Right lobe of liver (tissue), 6 donors: Measurements from ENCODE around the gene WDR18. TPM values are rescaled to one million over a fixed set of nuclear protein-coding genes. Genes with fewer than 3 reads are reported as not detected.

ENCODE experiments used
- ATAC-seq, 4 donors: fragments of 200-7000 bp; cut with Tn5 transposase; one replicate each; pipeline ENCODE4 v1.9.1; 2020; ENCODE audit warnings: mild to moderate bottlenecking in 4 of 4, moderate library complexity in 4 of 4
- DNase-seq, 3 donors: peaks; one replicate each; pipeline ENCODE4 v3.0.0-alpha.2; 2020
- H3K27ac ChIP-seq, 3 donors: fragments of 200-600 bp; one replicate each; pipeline ENCODE4 v1.8.0; 2022
- H3K27me3 ChIP-seq, 2 donors: fragments of 200-600 bp; one replicate each; pipeline ENCODE4 v1.8.0; 2022
- H3K36me3 ChIP-seq, 4 donors: fragments of 200-600 bp; sonication (generic) in 1 of 4; one replicate each; pipeline versions ENCODE4 v1.5.1 to v1.8.0; 2017 to 2022; ENCODE audit warnings: control low read depth in 1 of 4
- H3K4me1 ChIP-seq, 4 donors: fragments of 200-600 bp; sonication (generic) in 1 of 4; one replicate each; pipeline versions ENCODE4 v1.5.1 to v1.8.0; 2017 to 2022; ENCODE audit warnings: control low read depth in 1 of 4
- H3K4me3 ChIP-seq, 3 donors: fragments of 200-600 bp; one replicate each; pipeline ENCODE4 v1.8.0; 2022
- H3K9me3 ChIP-seq, 4 donors: fragments of 200-600 bp; sonication (generic) in 1 of 4; one replicate each; pipeline versions ENCODE4 v1.5.1 to v1.8.0; 2017 to 2022; ENCODE audit warnings: control low read depth in 1 of 4
- CTCF ChIP-seq, 4 donors: fragments of 200-600 bp in 3 of 4; fragments of 450-650 bp in 1 of 4; IDR thresholded peaks; one replicate each; pipeline versions ENCODE4 v1.5.1 to v1.8.0; 2016 to 2022; ENCODE audit warnings: antibody characterized with exemption in 4 of 4, mild to moderate bottlenecking in 2 of 4
- POLR2A ChIP-seq: fragments of 450-650 bp; IDR thresholded peaks from one replicate; pipeline ENCODE4 v1.6.1; 2017; ENCODE audit warnings: antibody characterized with exemption, mild to moderate bottlenecking
- WGBS: methylation state at CpG from one replicate; pipeline ENCODE4 v1.1.6; 2018; ENCODE audit warnings: low coverage, low lambda C conversion rate; ENCODE audit not compliant: insufficient coverage; ENCODE audit errors: missing lambda C conversion rate; 5-methylcytosine and 5-hydroxymethylcytosine counted together
- intact Hi-C, 2 donors: fragments of 100-400 bp; cut with DNase I; formaldehyde crosslinking; loops; one replicate each; pipeline versions ENCODE4 v1.11.2 to v1.14.1; 2022
- total RNA-seq, 6 experiments: library from RNA; depleted of rRNA in 2 of 6; stranded (reverse); fragments of >200 nt in 2 of 6; fragmentation: NEBNext Ultra II Directional in 3 of 6; extraction: Animal tissue kit (Norgen Biotek cat#: 25700) in 3 of 6; gene quantifications; one replicate each; pipeline versions ENCODE4 v1.1.0 to v1.2.4, GENCODE V29; 2016 to 2023
- donor health status: DM: no; HTN: yes; CAD: no.
- donor health status: DM: no; HTN: no; CAD: no.
- donor health status: DM: no; HTN: no; CAD: no.
- donor health status: DM: no; HTN: yes; CAD: no.
- donor health status: DM: no; HTN: yes; CAD: no.

WDR18 gene
- total RNA-seq, 6 experiments from 2014 or later: 19.0 to 56.2 (median 29.7) TPM

GRCh38 chr19:1003283-1003682 lies 19.1 kb downstream of the WDR18 start:
- no peaks in the 10 kb centered on the region for H3K9me3 ChIP-seq
- intact Hi-C loops: no loop called here
- H3K4me1 ChIP-seq: no peaks in the 10 kb centered on the region
- H3K27me3 ChIP-seq: peaks cover 0 to 7% of the 10 kb centered on the region in 2 donors
- WGBS: no CpG with 5 or more reads among the region's 37 CpGs
- no peak for DNase-seq
- H3K27ac ChIP-seq: no peak overlapping the region
- no peak for TF ChIP-seq POLR2A
- no peak for TF ChIP-seq CTCF (IDR thresholded peaks at IDR 0.05)
- H3K4me3 ChIP-seq: no peak overlapping the region
- H3K36me3 ChIP-seq: no peaks in the 10 kb centered on the region
- no peak for ATAC-seq

GRCh38 chr19:1004204-1004802 lies 20.2 kb downstream of the WDR18 start:
- 49% methylated on average over 4 of the region's 32 CpGs for WGBS
- Histone ChIP-seq H3K9me3 (no peaks in the 10 kb centered on the region), H3K36me3 (peaks cover 0 to 2% (median 0%) of the 10 kb centered on the region in 4 donors), H3K4me1 (no peaks in the 10 kb centered on the region), H3K27me3 (peaks cover 0 to 6% of the 10 kb centered on the region in 2 donors), H3K27ac (no peak overlapping the region), H3K4me3 (no peak overlapping the region)
- no peak for TF ChIP-seq CTCF (IDR thresholded peaks at IDR 0.05)
- TF ChIP-seq POLR2A: no peak
- intact Hi-C loops: no loop called here
- no peak for DNase-seq
- ATAC-seq: no peak

- WGBS: 100% methylated on average over 1 of the region's 70 CpGs
- no peak for DNase-seq
Observed at GRCh38 chr19:1004803-1005664, 20.9 kb downstream of the WDR18 start.

DNA sequence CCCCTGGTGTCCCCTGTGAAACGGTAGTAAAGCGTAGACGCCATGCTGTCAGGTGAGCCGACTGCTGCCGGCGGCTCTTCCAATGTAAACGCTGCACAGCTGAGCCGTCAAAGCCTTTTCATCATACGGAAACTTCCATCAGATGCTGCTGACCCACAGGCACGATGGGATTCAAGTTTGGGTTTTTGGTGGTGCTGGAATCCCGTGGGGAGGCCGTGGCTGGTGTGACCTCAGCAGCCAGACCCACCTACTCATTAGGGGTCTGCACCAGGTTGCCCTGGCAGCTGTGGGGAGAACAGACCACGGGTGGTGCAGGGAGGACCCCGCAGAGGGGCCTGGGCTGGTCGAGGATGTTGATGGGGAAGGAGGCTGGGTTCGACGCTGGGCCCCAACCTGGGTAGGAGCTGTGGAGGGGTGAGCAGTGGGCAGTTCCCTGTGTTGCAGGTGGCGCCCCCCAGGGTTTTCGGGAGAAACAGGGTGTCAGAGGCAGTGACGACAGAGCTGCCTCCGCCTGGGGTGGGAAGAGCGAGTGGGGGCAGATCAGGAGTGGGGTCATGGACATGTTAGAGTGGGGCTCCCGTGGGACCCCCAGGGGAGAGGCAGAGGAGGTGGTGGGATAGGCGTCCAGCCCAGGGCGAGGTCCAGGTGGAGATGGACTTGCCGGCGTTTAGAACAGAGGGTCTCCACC lies 22.7 kb downstream of the WDR18 start:
- 51% methylated on average over 12 of the region's 27 CpGs for WGBS

More at GRCh38 chr19:1004803-1005664, 20.9 kb downstream of the WDR18 start:
- H3K27ac ChIP-seq: no peak overlapping the region
- intact Hi-C loops: no loop called here
- peaks cover 0 to 6% of the 10 kb centered on the region in 2 donors for H3K27me3 ChIP-seq
- no peaks in the 10 kb centered on the region for H3K9me3 ChIP-seq
- H3K4me1 ChIP-seq: no peaks in the 10 kb centered on the region
- H3K36me3 ChIP-seq: peaks cover 0 to 8% (median 2%) of the 10 kb centered on the region in 4 donors
- TF ChIP-seq CTCF (IDR thresholded peaks at IDR 0.05) (no peak), POLR2A (no peak)
- no peak overlapping the region for H3K4me3 ChIP-seq
- no peak for ATAC-seq

More for the DNA sequence above, 22.7 kb downstream of the WDR18 start:
- Histone ChIP-seq H3K4me1 (no peaks in the 10 kb centered on the region), H3K27ac (no peak overlapping the region), H3K27me3 (no peaks in the 10 kb centered on the region), H3K4me3 (no peak overlapping the region), H3K36me3 (peaks cover 0 to 26% (median 12%) of the 10 kb centered on the region in 4 donors), H3K9me3 (no peaks in the 10 kb centered on the region)
- intact Hi-C loops: no loop called here
- ATAC-seq: no peak
- DNase-seq: no peak
- TF ChIP-seq POLR2A (no peak), CTCF (IDR thresholded peaks at IDR 0.05) (no peak)
